ENCODE data around the gene EPO.

DNA sequence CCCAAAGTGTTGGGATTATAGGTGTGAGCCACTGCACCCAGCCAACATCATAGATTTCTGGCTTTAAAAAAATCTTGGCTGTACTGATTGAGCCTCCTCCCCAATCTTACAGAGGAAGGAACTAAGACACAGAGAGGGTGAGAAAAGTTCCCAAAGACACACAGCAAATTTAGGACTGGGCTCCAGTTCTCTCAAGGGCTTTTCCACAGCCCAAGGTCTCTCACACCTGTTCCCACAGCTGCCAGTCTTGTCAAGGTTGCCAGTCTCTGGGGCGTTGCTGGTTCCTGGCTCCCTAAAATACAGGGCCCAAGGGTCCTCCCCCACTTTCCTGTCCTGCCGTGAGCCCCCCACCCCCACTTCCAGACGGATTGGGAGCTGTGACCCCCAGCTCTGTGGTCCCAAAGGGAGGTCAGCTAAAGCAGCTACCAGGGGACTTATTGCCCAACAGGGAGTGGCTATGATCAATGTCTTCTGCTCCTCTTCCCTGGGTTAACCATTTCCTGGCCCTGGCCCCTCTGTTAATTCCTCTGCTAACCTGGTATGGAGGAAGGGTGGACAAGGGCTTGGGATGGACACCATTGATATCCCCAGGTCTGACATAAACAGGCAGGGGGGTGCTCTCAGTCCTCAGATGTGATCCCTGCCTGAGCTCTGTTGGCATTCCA is 10.0 kb downstream of the EPO start:
- TF ChIP-seq CTCF (IDR thresholded peaks at IDR 0.05; ENCODE audit: borderline replicate concordance, extremely low read depth, low read length, poor library complexity, severe bottlenecking) (no peak), EZH2 (IDR thresholded peaks at IDR 0.05; ENCODE audit: borderline replicate concordance, low read depth, low read length, severe bottlenecking) (no peak)
